AG10803 (cell line): ENCODE measurements around the gene CAPZA2.

Experiments
- DNase-seq: peaks from one replicate; pipeline ENCODE4 v3.0.0; 2010; ENCODE audit warnings: low read depth
- H3K4me3 ChIP-seq: 2 replicates; pipeline ENCODE4 v1.5.1; 2011; ENCODE audit warnings: mild to moderate bottlenecking, low read length, control low read depth
- CTCF ChIP-seq: conservative IDR thresholded peaks from 2 replicates; pipeline ENCODE4 v1.5.1; 2011; ENCODE audit warnings: mild to moderate bottlenecking, low read length, control low read depth, inconsistent platforms

The CAPZA2 gene

DNA sequence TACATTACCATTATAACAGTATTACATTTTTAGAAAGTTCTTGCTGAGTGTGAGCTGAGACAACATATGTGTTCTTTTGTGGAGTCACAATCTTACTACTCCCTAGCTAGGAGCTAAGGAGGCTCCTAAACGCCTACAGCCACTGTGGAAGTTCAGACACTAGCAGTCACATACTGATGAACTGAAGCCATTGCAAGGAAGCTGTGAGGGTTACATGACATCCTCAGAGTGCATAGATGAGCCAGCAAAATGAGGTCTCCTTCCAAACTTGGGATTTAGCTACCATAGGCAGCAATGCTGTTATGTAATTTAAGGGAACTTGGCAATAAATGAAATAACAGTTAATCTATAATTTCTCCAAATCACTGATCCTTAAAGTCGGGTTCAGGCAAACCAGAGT, 80.1 kb downstream of the CAPZA2 start:
- H3K4me3 ChIP-seq: no peak overlapping the region
- TF ChIP-seq CTCF: no peak
- no peak for DNase-seq

DNA sequence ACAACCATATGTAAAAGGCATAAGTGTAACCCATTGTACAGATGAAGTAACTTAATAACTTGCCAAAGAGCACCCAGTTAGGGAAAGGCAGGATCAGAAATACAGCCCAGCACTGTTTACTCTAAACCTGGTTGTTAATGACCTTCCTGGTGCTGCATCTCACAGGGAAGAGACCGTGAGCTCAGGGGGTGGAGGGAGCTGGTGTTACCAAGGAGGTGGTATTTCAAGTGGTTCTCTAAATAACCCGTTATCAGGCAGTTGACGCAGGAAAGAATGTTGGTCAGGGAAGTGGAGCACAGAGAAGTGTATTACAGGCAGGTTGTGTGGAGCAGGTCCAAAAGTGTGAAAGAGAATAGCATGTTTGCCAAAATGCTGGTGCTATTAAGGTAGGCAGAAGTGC, 86.5 kb downstream of the CAPZA2 start:
- TF ChIP-seq CTCF: no peak
- no peak overlapping the region for H3K4me3 ChIP-seq
- DNase-seq: no peak

DNA sequence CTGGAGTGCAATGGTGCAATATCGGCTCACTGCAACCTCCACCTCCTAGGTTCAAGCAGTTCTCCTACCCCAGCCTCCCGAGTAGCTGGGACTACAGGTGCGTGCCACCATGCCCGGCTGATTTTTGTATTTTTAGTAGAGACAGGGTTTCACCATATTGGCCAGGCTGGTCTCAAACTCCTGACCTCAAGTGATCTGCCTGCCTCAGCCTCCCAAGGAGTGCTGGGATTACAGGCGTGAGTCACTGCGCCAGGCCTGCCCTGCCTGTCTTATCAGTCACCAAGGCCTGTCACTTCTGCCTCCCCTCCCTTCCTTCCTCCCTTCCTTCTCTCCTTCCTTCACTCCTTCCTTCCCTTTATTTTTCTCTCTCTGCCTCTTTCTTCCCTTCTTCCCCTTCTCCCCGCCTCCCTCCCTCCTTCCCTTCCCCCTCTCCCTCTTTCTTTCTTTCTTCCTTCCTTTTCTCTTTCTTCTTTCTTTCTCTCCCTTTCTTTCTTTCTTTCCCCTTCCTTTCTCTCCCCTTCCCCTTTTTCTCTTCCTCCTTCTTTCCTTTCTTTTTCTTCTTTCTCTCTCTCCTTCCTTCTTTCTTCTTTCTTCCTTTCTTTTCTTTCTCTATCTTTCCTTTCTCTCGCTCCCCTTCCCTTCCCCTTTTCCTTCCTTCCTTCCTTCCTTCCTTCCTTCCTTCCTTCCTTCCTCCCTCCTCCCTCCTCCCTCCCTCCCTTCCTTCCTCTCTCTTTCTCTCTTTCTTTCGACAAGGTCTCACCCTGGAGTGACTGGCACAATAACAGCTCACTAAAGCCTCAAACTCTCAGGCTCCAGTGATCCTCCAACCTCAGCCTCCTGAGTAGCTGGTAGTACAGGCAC, 87.8 kb downstream of the CAPZA2 start:
- TF ChIP-seq CTCF: no peak
- no peak overlapping the region for H3K4me3 ChIP-seq
- no peak for DNase-seq

GRCh38 chr7:116950889-116951351, 88.5 kb downstream of the CAPZA2 start:
- TF ChIP-seq CTCF: no peak
- DNase-seq: no peak
- no peak overlapping the region for H3K4me3 ChIP-seq

GRCh38 chr7:116951366-116952292, 89.2 kb downstream of the CAPZA2 start:
- TF ChIP-seq CTCF: no peak
- DNase-seq: no peak
- H3K4me3 ChIP-seq: no peak overlapping the region

DNA sequence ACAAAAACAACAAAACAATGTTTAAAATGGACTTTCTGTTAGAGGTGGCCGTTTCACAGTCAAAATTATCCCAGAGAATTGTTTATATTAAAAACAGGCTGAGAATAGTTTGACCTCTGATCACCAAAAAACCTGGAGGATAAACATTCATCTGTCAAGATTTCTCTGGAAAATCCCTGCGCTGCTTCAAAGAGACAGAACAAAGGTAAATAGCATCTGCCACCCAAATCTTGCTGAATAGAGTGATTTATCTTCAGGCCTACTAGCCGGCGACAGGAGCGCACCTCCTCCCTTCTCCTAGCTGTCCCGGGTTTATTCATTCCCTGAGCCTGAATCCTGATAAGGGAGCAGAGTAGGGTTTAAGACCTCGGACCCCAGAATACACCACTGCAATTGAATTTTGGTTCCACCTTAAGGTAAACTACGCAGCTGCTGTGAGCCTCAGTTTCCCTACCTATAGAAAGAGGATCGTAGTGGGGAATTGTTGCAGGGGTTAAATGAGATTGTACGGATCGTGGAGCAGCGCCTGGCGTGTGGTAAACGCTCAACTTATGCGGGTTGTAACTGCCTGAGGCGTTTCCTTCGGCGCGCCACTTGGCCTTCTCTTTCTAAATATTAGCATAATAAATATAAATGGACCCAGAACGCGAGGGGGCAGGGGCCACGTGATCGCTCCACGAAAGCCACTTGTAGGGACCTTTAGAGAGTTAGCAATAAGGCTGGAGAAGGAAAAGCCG, 90.4 kb downstream of the CAPZA2 start:
- TF ChIP-seq CTCF: no peak
- H3K4me3 ChIP-seq: peak overlapping the region; percentile 73
- DNase-seq: no peak
